Left ventricle myocardium inferior (tissue), 1 donor: ENCODE measurements around the gene DONSON. TPM values are rescaled to one million over a fixed set of nuclear protein-coding genes. Genes with fewer than 3 reads are reported as not detected.

Experiments
- DNase-seq: peaks from one replicate; pipeline ENCODE4 v3.0.0-alpha.2; 2020
- H3K27ac ChIP-seq: fragments of 200-600 bp; replicated peaks from 2 replicates; pipeline ENCODE4 v1.8.0; 2021
- H3K27me3 ChIP-seq: fragments of 200-600 bp; 2 replicates; pipeline ENCODE4 v1.8.0; 2021; ENCODE audit warnings: low read depth
- H3K36me3 ChIP-seq: fragments of 200-600 bp; 2 replicates; pipeline ENCODE4 v1.8.0; 2021
- H3K4me1 ChIP-seq: fragments of 200-600 bp; 2 replicates; pipeline ENCODE4 v1.8.0; 2021
- H3K4me3 ChIP-seq: fragments of 200-600 bp; 2 replicates; pipeline ENCODE4 v1.8.0; 2021; ENCODE audit warnings: mild to moderate bottlenecking, moderate library complexity
- H3K9me3 ChIP-seq: fragments of 200-600 bp; replicated peaks from 2 replicates; pipeline ENCODE4 v1.8.0; 2021
- CTCF ChIP-seq: fragments of 200-600 bp; IDR thresholded peaks from 2 replicates; pipeline ENCODE4 v1.8.0; 2021; ENCODE audit warnings: antibody characterized with exemption, mild to moderate bottlenecking, borderline replicate concordance
- intact Hi-C: fragments of 100-400 bp; cut with micrococcal nuclease; formaldehyde crosslinking; loops from one replicate; pipeline ENCODE4 v1.11.0; 2022
- total RNA-seq: library from RNA; stranded (reverse); fragmentation: NEBNext Ultra II Directional; extraction: Animal tissue kit (Norgen Biotek cat#: 25700); gene quantifications from one replicate; pipeline ENCODE4 v1.2.1, GENCODE V29; 2021
- donor health status: DM: no; HTN: yes; CAD: no; lungs with severe emphysema.

DONSON gene
- total RNA-seq, 1 donor from 2014 or later: 6.9 TPM

- no peak overlapping the region for H3K27ac ChIP-seq
- peaks cover 42% of the 10 kb centered on the region for H3K4me1 ChIP-seq
- H3K36me3 ChIP-seq: peaks cover 98% of the 10 kb centered on the region
- no peak overlapping the region for H3K4me3 ChIP-seq
- DNase-seq: no peak
- no peaks in the 10 kb centered on the region for H3K9me3 ChIP-seq
- intact Hi-C loops: no loop called here
- H3K27me3 ChIP-seq: no peaks in the 10 kb centered on the region
- no peak for TF ChIP-seq CTCF
Observed at GRCh38 chr21:33554236-33554981, 34.1 kb downstream of the DONSON start.

- no peak overlapping the region for H3K4me3 ChIP-seq
- H3K4me1 ChIP-seq: peaks cover 37% of the 10 kb centered on the region
- DNase-seq: no peak
- H3K27me3 ChIP-seq: no peaks in the 10 kb centered on the region
- H3K27ac ChIP-seq: no peak overlapping the region
- intact Hi-C loops: no loop called here
- H3K36me3 ChIP-seq: peaks cover 98% of the 10 kb centered on the region
- TF ChIP-seq CTCF: no peak
- H3K9me3 ChIP-seq: no peaks in the 10 kb centered on the region
Observed at GRCh38 chr21:33552999-33553598, 35.4 kb downstream of the DONSON start.

GRCh38 chr21:33552093-33552998 lies 36.1 kb downstream of the DONSON start:
- Histone ChIP-seq H3K27ac (no peak overlapping the region), H3K9me3 (no peaks in the 10 kb centered on the region), H3K27me3 (no peaks in the 10 kb centered on the region), H3K36me3 (peaks cover 98% of the 10 kb centered on the region), H3K4me3 (no peak overlapping the region), H3K4me1 (peaks cover 36% of the 10 kb centered on the region)
- intact Hi-C loops: no loop called here
- no peak for TF ChIP-seq CTCF
- DNase-seq: no peak

GRCh38 chr21:33551664-33552063 lies 36.8 kb downstream of the DONSON start:
- peaks cover 98% of the 10 kb centered on the region for H3K36me3 ChIP-seq
- H3K4me1 ChIP-seq: peaks cover 36% of the 10 kb centered on the region
- H3K4me3 ChIP-seq: no peak overlapping the region
- H3K9me3 ChIP-seq: no peaks in the 10 kb centered on the region
- H3K27ac ChIP-seq: no peak overlapping the region
- no peak for TF ChIP-seq CTCF
- intact Hi-C loops: no loop called here
- DNase-seq: no peak
- no peaks in the 10 kb centered on the region for H3K27me3 ChIP-seq

- Histone ChIP-seq H3K9me3 (no peaks in the 10 kb centered on the region), H3K27me3 (no peaks in the 10 kb centered on the region), H3K27ac (no peak overlapping the region), H3K4me3 (no peak overlapping the region), H3K4me1 (peaks cover 36% of the 10 kb centered on the region), H3K36me3 (peaks cover 97% of the 10 kb centered on the region)
- TF ChIP-seq CTCF: no peak
- intact Hi-C loops: no loop called here
- no peak for DNase-seq
Observed at GRCh38 chr21:33550772-33551660, 37.5 kb downstream of the DONSON start.
